Astrocyte (in vitro differentiated cells and primary cell): Measurements from ENCODE around the gene GTF3C6.

Experiments
- EZH2 ChIP-seq: IDR thresholded peaks from 2 replicates; pipeline ENCODE4 v1.6.1; 2012; ENCODE audit warnings: mild to moderate bottlenecking, low read length, inconsistent platforms; ENCODE audit not compliant: insufficient read depth
- TF ChIP-seq, protein P1 (sequence below): IDR thresholded peaks from 2 replicates; pipeline ENCODE4 v1.5.1; 2011; ENCODE audit warnings: low read depth, mild to moderate bottlenecking, inconsistent platforms, low read length, moderate library complexity; ENCODE audit not compliant: insufficient read depth

DNA sequence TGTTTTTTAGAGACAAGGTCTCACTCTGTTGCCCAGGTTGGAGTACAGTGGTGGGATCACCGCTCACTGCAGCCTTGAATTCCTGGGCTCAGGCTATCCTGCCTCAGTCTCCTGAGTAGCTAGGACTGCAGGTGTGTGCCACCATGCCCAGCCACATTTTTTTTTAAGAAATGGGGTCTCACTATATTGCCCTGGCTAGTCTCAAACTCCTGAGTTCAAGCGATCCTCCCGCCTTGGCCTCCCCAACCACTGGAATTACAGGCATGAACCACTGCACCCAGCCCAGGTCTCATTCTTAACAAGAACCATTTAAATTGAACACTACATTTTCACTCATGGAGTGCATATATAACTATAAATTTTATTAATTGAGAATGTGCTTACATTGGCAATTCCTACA lies 43.8 kb downstream of the GTF3C6 start:
- TF ChIP-seq, protein P1, sequence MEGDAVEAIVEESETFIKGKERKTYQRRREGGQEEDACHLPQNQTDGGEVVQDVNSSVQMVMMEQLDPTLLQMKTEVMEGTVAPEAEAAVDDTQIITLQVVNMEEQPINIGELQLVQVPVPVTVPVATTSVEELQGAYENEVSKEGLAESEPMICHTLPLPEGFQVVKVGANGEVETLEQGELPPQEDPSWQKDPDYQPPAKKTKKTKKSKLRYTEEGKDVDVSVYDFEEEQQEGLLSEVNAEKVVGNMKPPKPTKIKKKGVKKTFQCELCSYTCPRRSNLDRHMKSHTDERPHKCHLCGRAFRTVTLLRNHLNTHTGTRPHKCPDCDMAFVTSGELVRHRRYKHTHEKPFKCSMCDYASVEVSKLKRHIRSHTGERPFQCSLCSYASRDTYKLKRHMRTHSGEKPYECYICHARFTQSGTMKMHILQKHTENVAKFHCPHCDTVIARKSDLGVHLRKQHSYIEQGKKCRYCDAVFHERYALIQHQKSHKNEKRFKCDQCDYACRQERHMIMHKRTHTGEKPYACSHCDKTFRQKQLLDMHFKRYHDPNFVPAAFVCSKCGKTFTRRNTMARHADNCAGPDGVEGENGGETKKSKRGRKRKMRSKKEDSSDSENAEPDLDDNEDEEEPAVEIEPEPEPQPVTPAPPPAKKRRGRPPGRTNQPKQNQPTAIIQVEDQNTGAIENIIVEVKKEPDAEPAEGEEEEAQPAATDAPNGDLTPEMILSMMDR: no peak
- no peak for TF ChIP-seq EZH2
